Stomach (tissue), 4 donors: ENCODE results near the gene LRRC74B.

Source experiments
- CTCF ChIP-seq, 7 experiments: fragments of 450-650 bp in 4 of 7; fragments of 200-600 bp in 3 of 7; sonication (generic) in 3 of 7; IDR thresholded peaks; one replicate each; pipeline ENCODE4 v1.5.1; 2016 to 2019; ENCODE audit warnings: antibody characterized with exemption in 7 of 7, control low read depth in 2 of 7, mild to moderate bottlenecking in 1 of 7
- EP300 ChIP-seq: sonication (generic); formaldehyde crosslinking; IDR thresholded peaks from one replicate; pipeline ENCODE4 v1.6.1; 2017; ENCODE audit warnings: antibody characterized with exemption
- POLR2A ChIP-seq, 4 donors: fragments of 450-650 bp; IDR thresholded peaks; one replicate each; pipeline ENCODE4 v1.6.1; 2016; ENCODE audit warnings: antibody characterized with exemption in 4 of 4, control low read depth in 2 of 4, mild to moderate bottlenecking in 1 of 4, moderate library complexity in 1 of 4
- POLR2AphosphoS5 ChIP-seq, 3 donors: sonication (generic); formaldehyde crosslinking; IDR thresholded peaks; one replicate each; pipeline ENCODE4 v1.6.1; 2016; ENCODE audit warnings: antibody characterized with exemption in 3 of 3

- TF ChIP-seq CTCF (IDR thresholded peaks at IDR 0.05) (no peak), POLR2AphosphoS5 (IDR thresholded peaks at IDR 0.05) (no peak), EP300 (no peak), POLR2A (IDR thresholded peaks at IDR 0.05) (no peak)
These were observed 46.2 kb upstream of the LRRC74B start for GRCh38 chr22:20999350-21000206.
